ENCODE data around the gene MX2.
"Not testable (repeated sequence)": the region's sequence is repeated elsewhere in the genome, so short reads cannot be mapped to it uniquely, and the experiment has no call there.

Gene MX2

GRCh38 chr21:41410767-41411448, 49.1 kb downstream of the MX2 start:
- DNase-seq (ENCODE audit: low read depth) = no peak
- no peak overlapping the region for H3K4me3 ChIP-seq (ENCODE audit: low read length)
- TF ChIP-seq, protein P1, sequence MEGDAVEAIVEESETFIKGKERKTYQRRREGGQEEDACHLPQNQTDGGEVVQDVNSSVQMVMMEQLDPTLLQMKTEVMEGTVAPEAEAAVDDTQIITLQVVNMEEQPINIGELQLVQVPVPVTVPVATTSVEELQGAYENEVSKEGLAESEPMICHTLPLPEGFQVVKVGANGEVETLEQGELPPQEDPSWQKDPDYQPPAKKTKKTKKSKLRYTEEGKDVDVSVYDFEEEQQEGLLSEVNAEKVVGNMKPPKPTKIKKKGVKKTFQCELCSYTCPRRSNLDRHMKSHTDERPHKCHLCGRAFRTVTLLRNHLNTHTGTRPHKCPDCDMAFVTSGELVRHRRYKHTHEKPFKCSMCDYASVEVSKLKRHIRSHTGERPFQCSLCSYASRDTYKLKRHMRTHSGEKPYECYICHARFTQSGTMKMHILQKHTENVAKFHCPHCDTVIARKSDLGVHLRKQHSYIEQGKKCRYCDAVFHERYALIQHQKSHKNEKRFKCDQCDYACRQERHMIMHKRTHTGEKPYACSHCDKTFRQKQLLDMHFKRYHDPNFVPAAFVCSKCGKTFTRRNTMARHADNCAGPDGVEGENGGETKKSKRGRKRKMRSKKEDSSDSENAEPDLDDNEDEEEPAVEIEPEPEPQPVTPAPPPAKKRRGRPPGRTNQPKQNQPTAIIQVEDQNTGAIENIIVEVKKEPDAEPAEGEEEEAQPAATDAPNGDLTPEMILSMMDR (conservative IDR thresholded peaks at IDR 0.05; ENCODE audit: low read depth, low read length) = no peak

- DNase-seq (ENCODE audit: low read depth) = no peak
- TF ChIP-seq, protein P1 (conservative IDR thresholded peaks at IDR 0.05; ENCODE audit: low read depth, low read length) = peak; percentile 20
- no peak overlapping the region for H3K4me3 ChIP-seq (ENCODE audit: low read length)
Observed at GRCh38 chr21:41411449-41412089, 49.7 kb downstream of the MX2 start.

- not testable (repeated sequence) for DNase-seq (ENCODE audit: low read depth)
Observed at GRCh38 chr21:41417505-41417904, 55.7 kb downstream of the MX2 start.

DNA sequence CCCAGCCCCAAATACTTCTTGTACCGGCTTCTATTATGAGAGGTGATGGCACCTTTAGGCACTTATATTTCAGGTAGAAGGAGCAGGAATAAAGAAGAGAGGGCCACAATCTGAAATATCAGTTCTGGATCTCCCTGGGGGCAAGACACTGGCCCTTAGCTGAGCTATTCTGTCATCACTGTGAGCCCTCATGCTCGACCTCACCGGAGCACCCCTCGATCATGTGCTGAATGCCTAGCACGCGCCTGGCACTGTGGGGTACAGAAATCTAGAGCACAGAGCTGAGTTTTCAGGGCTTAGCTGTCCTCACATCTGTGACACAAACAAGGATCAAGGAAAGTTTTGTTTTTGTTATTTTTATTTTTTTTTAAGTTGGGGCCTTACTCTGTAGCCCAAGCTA, 56.6 kb downstream of the MX2 start:
- no peak overlapping the region for H3K4me3 ChIP-seq (ENCODE audit: low read length)
- no peak for DNase-seq (ENCODE audit: low read depth)
- TF ChIP-seq, protein P1 (conservative IDR thresholded peaks at IDR 0.05; ENCODE audit: low read depth, low read length) = no peak

More at GRCh38 chr21:41417505-41417904, 55.7 kb downstream of the MX2 start:
- not testable (repeated sequence) for H3K4me3 ChIP-seq (ENCODE audit: low read length)

DNA sequence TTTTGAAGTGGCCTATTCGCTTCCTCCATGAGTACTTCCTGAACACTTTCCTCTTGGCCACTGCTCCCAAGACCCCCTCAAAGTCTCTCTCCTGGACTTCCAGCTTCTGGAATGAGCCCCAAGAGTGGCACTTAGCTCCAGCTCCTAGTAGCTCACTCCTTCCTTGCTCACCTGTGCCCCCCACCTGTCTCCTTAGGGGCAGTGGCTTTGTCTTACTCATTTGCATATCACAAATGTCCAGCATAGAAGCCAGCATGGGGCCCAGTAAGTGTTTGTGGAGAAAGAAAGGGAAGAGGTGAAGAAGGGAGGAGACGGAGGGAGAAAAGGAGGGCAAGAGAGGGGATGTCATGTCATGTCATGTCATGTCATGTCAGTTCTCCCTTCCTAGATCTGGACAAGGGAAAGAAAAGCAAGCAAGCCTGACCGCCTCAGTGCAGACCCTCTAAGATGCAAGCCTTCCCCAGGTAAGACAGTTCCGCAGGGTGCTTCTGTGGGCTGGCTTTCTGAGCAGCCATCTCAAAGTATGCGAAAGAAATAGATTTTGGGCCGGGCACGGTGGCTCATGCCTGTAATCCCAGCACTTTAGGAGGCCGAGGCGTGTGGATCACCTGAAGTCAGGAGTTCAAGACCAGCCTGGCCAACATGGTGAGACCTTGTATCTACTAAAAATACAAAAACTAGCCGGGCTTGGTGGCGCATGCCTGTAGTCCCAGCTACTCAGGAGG, 57.3 kb downstream of the MX2 start:
- H3K4me3 ChIP-seq (ENCODE audit: low read length) = no peak overlapping the region
- DNase-seq (ENCODE audit: low read depth) = no peak
- TF ChIP-seq, protein P1 (conservative IDR thresholded peaks at IDR 0.05; ENCODE audit: low read depth, low read length) = no peak

DNA sequence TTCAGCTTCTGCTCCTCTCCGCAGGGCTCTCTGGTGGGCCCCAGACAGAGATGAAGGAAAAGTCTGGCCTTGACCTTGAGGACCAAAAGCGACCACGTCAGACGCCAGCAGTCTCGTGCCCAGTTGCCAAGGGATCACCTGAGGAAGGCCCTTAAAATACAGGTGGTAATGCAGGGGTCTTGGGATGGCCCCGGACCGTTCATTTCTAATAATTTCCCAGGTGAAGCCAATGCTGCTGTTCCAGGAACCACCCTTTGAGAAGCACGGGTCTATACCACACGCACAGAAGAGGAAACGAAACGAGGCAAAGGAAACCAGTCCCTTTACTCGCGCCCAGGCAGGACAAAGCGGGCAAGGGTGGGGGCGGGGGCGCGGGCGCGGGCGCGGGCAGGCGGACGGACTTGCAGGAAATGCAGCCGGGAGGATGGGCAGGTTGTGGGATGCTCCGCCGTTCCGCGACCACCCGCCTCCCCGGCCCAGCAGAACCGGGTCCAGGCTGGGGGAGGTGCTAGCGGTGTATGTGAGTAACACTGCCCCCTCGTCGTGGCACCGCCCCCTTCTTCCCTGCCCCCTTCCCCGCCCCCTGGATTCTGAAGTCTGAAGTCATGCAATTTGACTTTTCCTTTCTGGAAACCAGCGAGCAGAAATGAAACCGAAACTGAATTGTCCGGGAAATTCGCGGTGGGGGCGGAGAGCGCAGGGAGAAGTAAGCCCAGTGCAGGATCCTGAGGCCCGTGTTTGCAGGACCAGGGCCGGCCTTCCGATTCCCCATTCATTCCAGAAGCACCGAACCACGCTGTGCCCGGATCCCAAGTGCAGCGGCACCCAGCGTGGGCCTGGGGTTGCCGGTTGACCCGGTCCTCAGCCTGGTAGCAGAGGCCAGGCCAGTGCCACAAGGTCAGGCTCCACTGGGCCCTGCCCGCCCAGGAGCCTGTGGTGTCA, 58.4 kb downstream of the MX2 start:
- peak overlapping the region; percentile 66 for H3K4me3 ChIP-seq (ENCODE audit: low read length)
- TF ChIP-seq, protein P1 (conservative IDR thresholded peaks at IDR 0.05; ENCODE audit: low read depth, low read length) = no peak
- peak; percentile 30 for DNase-seq (ENCODE audit: low read depth)

GRCh38 chr21:41420998-41421397, 59.2 kb downstream of the MX2 start:
- not testable (repeated sequence) for H3K4me3 ChIP-seq (ENCODE audit: low read length); DNase-seq (ENCODE audit: low read depth)

All from retinal pigment epithelial cell (primary cell).